Measurements from ENCODE around the gene ARPIN.

- TF ChIP-seq CTCF (IDR thresholded peaks at IDR 0.05; ENCODE audit: insufficient read depth, low read length) (no peak), GABPA (IDR thresholded peaks at IDR 0.05; ENCODE audit: low read depth) (no peak), POLR2AphosphoS5 (IDR thresholded peaks at IDR 0.05; ENCODE audit: low read depth) (no peak)
Measured at GRCh38 chr15:89880727-89881126, 32.0 kb downstream of the ARPIN start.
